ENCODE results near the gene EIF5A2. TPM values are rescaled to one million over a fixed set of nuclear protein-coding genes. Genes with fewer than 3 reads are reported as not detected.

EIF5A2 gene
- total RNA-seq, 1 donor: 18.1 TPM

DNA sequence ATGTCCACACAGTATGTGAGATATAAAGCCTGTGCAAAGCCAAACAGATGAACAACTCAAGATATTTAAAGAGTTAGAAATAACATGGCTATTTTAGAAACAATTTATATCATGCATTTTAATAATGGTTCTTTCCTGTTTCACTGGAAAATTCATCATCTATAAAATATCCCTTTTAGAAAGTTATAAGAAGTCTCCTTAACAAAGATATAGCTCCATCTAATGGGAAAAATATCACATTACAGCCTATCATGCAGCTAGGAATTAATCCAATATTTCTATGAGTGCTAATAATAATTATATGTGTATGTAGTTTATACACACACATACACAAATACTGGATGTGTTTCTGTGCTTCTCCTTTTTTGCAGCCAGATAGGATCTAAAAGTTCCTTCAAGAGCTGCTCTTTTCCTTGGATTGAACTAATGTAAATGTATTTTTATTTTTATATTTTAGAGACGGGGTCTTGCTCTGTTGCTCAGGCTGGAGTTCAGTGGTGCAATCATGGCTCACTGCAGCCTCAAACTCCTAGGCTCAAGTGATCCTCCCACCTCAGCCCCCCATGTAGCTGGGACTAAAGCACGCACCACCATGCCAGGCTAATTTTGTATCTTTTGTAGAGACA lies 60.0 kb downstream of the EIF5A2 start:
- DNase-seq (ENCODE audit: low read depth): peak; percentile 39
- no peak overlapping the region for H3K4me3 ChIP-seq (ENCODE audit: low read depth, low read length)
- TF ChIP-seq, protein P1, sequence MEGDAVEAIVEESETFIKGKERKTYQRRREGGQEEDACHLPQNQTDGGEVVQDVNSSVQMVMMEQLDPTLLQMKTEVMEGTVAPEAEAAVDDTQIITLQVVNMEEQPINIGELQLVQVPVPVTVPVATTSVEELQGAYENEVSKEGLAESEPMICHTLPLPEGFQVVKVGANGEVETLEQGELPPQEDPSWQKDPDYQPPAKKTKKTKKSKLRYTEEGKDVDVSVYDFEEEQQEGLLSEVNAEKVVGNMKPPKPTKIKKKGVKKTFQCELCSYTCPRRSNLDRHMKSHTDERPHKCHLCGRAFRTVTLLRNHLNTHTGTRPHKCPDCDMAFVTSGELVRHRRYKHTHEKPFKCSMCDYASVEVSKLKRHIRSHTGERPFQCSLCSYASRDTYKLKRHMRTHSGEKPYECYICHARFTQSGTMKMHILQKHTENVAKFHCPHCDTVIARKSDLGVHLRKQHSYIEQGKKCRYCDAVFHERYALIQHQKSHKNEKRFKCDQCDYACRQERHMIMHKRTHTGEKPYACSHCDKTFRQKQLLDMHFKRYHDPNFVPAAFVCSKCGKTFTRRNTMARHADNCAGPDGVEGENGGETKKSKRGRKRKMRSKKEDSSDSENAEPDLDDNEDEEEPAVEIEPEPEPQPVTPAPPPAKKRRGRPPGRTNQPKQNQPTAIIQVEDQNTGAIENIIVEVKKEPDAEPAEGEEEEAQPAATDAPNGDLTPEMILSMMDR (IDR thresholded peaks at IDR 0.05; ENCODE audit: insufficient read depth, low read depth, low read length): peak; percentile 37

- DNase-seq (ENCODE audit: low read depth): no peak
- H3K4me3 ChIP-seq (ENCODE audit: low read depth, low read length): no peak overlapping the region
- TF ChIP-seq, protein P1 (IDR thresholded peaks at IDR 0.05; ENCODE audit: insufficient read depth, low read depth, low read length): no peak
Measured at GRCh38 chr3:170844377-170844776, 64.1 kb downstream of the EIF5A2 start.

- peak; percentile 78 for DNase-seq (ENCODE audit: low read depth)
- TF ChIP-seq, protein P1 (IDR thresholded peaks at IDR 0.05; ENCODE audit: insufficient read depth, low read depth, low read length): no peak
- H3K4me3 ChIP-seq (ENCODE audit: low read depth, low read length): no peak overlapping the region
Measured at GRCh38 chr3:170840291-170840859, 68.1 kb downstream of the EIF5A2 start.

DNA sequence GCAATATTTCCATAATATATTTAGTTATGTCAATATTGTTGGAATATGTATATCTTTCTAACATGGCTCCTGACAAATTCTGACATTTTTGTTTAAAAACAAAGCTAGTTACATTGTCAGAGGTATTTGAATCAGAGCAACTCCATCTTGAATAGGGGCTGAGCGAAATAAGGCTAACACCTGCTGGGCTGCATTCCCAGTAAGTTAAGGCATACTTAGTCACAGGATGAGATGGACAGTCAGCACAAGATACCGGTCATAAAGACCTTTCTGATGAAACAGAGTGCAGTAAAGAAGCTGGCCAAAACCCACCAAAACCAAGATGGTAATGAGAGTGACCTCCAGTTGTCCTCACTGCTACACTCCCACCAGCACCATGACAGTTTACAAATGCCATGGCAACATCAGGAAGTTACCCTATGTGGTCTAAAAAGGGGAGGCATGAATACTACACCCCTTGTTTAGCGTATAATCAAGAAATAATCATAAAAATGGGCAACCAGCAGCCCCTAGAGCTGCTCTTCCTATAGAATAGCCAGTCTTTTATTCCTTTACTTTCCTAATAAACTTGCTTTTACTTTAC lies 68.8 kb downstream of the EIF5A2 start:
- H3K4me3 ChIP-seq (ENCODE audit: low read depth, low read length): no peak overlapping the region
- DNase-seq (ENCODE audit: low read depth): no peak
- TF ChIP-seq, protein P1 (IDR thresholded peaks at IDR 0.05; ENCODE audit: insufficient read depth, low read depth, low read length): no peak

Other genes starting within 250 kb of the EIF5A2 start
- gene RPL22L1, start 38.4 kb downstream of the EIF5A2 start, total RNA-seq: 126 and 218 TPM in 2 replicates
- gene SLC2A2, start 118.1 kb upstream of the EIF5A2 start, total RNA-seq: under 0.01 TPM in 1 of 2 replicates, not detected in the other